Fibroblast of the aortic adventitia (primary cell): ENCODE results near the gene RDH13. TPM values are rescaled to one million over a fixed set of nuclear protein-coding genes. Genes with fewer than 3 reads are reported as not detected.
"Not testable (repeated sequence)": the region's sequence is repeated elsewhere in the genome, so short reads cannot be mapped to it uniquely, and the experiment has no call there.

Experiments used
- DNase-seq: peaks from one replicate; pipeline ENCODE4 v3.0.0-alpha.2; 2010; ENCODE audit warnings: low read depth
- H3K4me3 ChIP-seq: 2 replicates; pipeline ENCODE4 v1.5.1; 2011; ENCODE audit warnings: low read depth, mild to moderate bottlenecking, control low read depth, low read length, moderate library complexity
- total RNA-seq: library from RNA; depleted of rRNA; stranded (reverse); fragments of >200 nt; gene quantifications from 2 replicates; pipeline ENCODE4 v1.2.3, GENCODE V29; 2012; ENCODE audit warnings: low replicate concordance
- TF ChIP-seq, protein P1 (sequence below): IDR thresholded peaks from 2 replicates; pipeline ENCODE4 v1.5.1; 2011; ENCODE audit warnings: mild to moderate bottlenecking, low read length, control low read depth, inconsistent platforms; ENCODE audit not compliant: insufficient read depth

RDH13 gene
- total RNA-seq, 1 donor = 9.1 TPM

DNA sequence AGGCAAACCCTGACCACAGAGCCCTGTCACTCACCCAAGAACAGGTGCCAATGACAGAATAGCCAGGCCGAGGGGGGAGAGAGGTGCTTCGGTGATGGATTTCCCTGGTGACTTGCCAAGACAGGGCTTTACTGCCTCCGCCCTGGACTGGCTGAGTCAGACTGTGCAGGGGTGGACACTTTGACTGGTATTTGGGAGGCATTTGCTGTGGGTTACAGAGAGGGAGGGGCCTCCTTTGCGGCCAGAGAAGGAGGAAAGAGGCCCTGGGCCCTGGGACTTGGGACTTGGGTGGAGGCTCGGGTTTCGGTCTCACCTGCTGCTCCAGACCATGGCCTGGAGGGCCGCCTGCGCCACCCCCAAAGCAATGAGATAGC, 8.2 kb upstream of the RDH13 start:
- DNase-seq = peak; percentile 64
- TF ChIP-seq, protein P1, sequence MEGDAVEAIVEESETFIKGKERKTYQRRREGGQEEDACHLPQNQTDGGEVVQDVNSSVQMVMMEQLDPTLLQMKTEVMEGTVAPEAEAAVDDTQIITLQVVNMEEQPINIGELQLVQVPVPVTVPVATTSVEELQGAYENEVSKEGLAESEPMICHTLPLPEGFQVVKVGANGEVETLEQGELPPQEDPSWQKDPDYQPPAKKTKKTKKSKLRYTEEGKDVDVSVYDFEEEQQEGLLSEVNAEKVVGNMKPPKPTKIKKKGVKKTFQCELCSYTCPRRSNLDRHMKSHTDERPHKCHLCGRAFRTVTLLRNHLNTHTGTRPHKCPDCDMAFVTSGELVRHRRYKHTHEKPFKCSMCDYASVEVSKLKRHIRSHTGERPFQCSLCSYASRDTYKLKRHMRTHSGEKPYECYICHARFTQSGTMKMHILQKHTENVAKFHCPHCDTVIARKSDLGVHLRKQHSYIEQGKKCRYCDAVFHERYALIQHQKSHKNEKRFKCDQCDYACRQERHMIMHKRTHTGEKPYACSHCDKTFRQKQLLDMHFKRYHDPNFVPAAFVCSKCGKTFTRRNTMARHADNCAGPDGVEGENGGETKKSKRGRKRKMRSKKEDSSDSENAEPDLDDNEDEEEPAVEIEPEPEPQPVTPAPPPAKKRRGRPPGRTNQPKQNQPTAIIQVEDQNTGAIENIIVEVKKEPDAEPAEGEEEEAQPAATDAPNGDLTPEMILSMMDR = no peak
- no peak overlapping the region for H3K4me3 ChIP-seq

DNA sequence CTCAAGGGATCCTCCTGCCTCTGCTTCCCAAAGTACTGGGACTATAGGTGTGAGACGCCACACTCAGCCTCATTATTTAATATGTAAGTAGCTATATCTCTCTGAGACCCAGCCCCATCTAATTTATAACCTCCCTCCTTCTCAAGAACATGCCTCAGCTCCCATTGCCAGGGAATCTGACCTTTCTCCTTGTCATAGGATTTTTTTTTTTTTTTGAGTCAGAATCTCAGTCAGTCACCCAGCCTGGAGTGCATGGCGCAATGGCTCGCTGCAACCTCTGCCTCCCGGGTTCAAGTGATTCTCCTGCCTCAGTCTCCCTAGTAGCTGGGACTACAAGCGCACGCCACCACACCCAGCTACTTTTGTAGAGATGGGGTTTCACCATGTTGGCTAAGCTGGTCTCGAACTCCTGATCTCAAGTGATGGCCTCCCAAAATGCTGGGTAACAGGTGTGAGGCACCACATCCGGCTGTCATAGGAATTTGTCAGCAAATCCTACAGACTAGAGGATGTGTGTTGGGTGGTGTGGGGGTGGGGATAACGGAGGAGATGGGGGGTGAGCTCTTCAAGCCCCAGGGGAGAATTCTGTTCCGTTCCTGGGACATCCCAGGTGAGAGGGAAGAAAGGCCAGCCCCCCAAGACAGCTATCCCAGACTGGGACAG, 7.6 kb upstream of the RDH13 start:
- no peak for DNase-seq
- TF ChIP-seq, protein P1 = no peak
- H3K4me3 ChIP-seq = no peak overlapping the region

DNA sequence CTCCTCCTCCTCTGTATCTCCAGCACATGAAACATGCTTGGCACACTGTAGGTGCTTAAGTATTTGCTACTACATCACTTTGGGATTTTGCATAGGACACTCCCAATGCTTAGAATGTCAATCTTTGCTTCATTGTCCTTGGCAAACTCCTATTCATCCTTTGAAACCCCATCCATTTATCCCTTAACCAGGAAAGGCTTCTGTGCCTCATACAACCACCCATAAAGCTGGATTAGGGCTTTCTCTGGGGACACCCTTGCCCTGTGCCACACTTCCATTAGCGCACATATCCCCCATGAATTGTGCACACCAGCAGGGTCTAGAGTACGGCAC, 6.9 kb upstream of the RDH13 start:
- no peak for DNase-seq
- no peak overlapping the region for H3K4me3 ChIP-seq
- TF ChIP-seq, protein P1 = no peak

DNA sequence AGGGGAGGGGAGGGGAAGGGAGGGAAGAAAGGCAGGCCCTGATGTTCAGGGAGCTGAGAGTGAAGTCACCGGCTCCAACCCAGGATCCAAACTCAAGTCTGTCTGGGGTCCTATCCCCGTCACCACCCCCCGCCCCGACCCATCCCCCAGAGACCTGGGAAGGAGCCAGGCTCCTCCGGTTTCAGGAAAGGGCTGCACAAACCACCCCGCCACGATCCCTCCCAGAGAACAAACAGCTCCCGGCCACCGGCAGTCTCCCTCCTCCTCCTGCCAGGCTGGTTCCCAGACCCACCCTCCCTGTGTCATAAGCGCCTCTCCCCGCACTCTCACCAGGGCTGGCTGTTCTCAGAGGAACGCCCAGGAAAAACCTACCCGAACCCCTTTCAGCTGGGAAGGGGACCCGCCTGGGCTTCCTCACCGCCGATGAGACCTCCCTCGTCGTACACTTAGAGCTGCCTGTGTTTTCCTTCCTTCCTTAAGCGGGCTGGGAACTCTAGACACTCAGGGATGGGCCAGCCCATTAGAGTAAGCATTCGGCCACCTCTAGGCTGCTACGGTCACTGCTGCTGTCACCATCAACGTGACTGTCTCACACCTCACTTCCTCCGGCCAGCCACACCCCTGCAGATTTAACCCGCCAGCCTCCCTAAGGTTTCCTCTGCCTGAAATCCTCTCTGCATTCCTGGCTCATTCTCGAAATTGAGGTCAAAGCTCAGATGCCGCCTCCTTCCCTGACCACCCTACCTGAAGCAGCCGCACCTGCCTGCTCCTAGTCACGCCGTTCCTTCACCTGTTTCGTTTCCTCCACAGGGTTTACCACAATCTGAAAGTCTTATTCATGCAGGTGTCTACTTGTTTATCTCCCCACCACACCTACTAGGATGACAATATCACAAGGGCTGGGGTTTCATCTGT, 6.3 kb upstream of the RDH13 start:
- peak overlapping the region; percentile 28 for H3K4me3 ChIP-seq
- peak; percentile 28 for DNase-seq
- TF ChIP-seq, protein P1 = no peak

DNA sequence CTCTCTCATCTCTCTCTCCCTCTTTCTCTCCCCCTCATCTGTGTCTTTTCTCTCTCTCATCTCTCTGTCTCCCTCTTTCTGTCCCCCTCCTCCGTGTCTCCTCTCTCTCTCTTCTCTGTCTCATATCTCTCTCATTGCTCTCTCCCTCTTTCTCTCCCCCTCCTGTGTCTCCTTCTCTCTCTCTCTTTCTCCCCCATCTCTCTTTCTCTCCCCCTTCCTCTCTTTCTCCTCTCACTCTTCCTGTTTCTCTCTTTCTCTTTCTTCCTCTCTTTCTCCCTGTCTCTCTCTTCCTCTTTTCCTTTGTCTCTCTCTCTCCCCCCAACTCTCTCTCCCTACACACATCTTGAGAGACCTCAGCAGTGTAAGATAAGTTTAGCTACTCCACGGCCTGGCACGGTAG, 4.9 kb upstream of the RDH13 start:
- DNase-seq = no peak
- H3K4me3 ChIP-seq = no peak overlapping the region
- TF ChIP-seq, protein P1 = no peak

DNA sequence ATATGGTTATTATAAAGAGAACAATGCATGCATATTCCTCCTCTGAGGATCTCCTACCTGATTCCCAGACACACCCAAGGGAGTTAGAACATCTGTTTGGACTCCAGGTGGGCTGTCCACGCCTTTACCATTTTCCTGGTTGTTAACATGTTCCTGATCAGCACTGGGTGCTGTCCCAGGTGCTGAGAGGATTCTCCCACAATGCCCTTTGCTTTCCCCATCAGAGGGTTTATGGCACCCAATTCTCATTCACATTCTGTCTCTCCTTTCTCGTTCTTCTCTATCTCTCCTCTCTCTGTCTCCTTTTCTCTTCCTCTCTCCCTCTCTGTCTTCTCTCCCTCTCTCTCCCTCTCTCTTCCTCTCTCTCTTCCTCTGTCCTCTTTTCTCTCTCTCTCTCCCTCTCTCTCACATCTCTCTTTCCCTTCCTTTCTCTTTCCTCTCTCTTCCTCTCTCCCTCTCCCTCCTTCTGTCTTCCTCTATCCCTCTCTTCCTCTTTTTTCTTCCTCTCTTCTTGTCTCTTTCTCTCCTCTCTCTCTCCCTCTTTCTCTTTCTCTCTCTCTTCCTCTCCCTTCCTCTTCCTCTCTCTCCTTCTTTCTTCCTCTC, 3.3 kb upstream of the RDH13 start:
- DNase-seq = no peak
- TF ChIP-seq, protein P1 = no peak
- no peak overlapping the region for H3K4me3 ChIP-seq

DNA sequence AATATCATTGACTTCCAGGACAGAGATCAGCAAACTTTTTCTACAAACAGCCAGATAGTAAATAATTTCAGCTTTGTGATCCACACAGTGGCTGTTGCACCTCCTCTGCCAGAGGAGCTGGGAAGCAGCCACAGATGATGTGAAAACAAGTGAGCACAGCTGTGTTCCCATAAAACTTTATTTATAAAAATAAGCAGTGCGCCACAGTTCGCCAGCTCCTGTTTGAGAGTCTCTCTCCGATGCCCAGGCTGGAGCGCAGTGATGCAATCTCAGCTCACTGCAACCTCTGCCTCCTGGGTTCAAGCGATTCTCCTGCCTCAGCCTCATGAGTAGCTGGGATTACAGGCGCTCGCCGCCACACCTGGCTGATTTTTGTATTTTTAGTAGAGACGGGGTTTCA, 2.6 kb upstream of the RDH13 start:
- DNase-seq = not testable (repeated sequence)

More for the DNA sequence above, 2.6 kb upstream of the RDH13 start:
- not testable (repeated sequence) for H3K4me3 ChIP-seq
